Small intestine (tissue), 7 donors: ENCODE data around the gene EEA1. TPM values are rescaled to one million over a fixed set of nuclear protein-coding genes. Genes with fewer than 3 reads are reported as not detected.
A peak's percentile ranks its signal among the peaks of the same experiment; 100 is the strongest.

Source experiments
- DNase-seq, 2 donors: peaks; one replicate each; pipeline versions ENCODE4 v3.0.0 to v3.0.0-alpha.2; 2013
- FAIRE-seq: peaks from 2 replicates; lab custom pipeline; 2012; peaks lifted over from hg19 to GRCh38; lab: Jason Lieb, UNC
- H3K27ac ChIP-seq, 3 donors: one replicate each; pipeline ENCODE4 v1.5.1; 2013; ENCODE audit warnings: low read length in 2 of 3, mild to moderate bottlenecking in 2 of 3, control low read depth in 1 of 3, inconsistent platforms in 1 of 3, low read depth in 1 of 3, moderate library complexity in 1 of 3
- H3K27me3 ChIP-seq, 3 donors: one replicate each; pipeline ENCODE4 v1.6.1; 2013; ENCODE audit warnings: low read length in 3 of 3, inconsistent platforms in 1 of 3; ENCODE audit not compliant: control insufficient read depth in 3 of 3, insufficient read depth in 3 of 3
- H3K36me3 ChIP-seq, 3 donors: one replicate each; pipeline ENCODE4 v1.6.1; 2013; ENCODE audit warnings: low read length in 3 of 3, inconsistent platforms in 1 of 3, low read depth in 1 of 3, mild to moderate bottlenecking in 1 of 3, moderate library complexity in 1 of 3; ENCODE audit not compliant: control insufficient read depth in 3 of 3, insufficient read depth in 2 of 3
- H3K4me1 ChIP-seq, 3 donors: one replicate each; pipeline ENCODE4 v1.6.1; 2013; ENCODE audit warnings: low read length in 2 of 3, inconsistent platforms in 1 of 3, low read depth in 1 of 3, mild to moderate bottlenecking in 1 of 3, moderate library complexity in 1 of 3; ENCODE audit not compliant: control insufficient read depth in 3 of 3, insufficient read depth in 2 of 3
- H3K4me3 ChIP-seq, 3 donors: one replicate each; pipeline ENCODE4 v1.5.1; 2013; ENCODE audit warnings: low read length in 3 of 3, control low read depth in 1 of 3, inconsistent platforms in 1 of 3, low read depth in 1 of 3, mild to moderate bottlenecking in 1 of 3, moderate library complexity in 1 of 3
- H3K9me3 ChIP-seq, 2 donors: one replicate each; pipeline ENCODE4 v1.6.1; 2013; ENCODE audit warnings: low read depth in 1 of 2, low read length in 1 of 2; ENCODE audit not compliant: control insufficient read depth in 2 of 2, insufficient read depth in 1 of 2
- WGBS, 3 donors: extraction: QIAGEN DNeasy Blood & Tissue Kit; methylation state at CpG; one replicate each; pipeline ENCODE4 v1.1.7; 2013; 5-methylcytosine and 5-hydroxymethylcytosine counted together
- polyA plus RNA-seq, 4 donors: library from polyadenylated mRNA; stranded (reverse) in 3 of 4; unstranded in 1 of 4; fragments of 200-250 nt in 3 of 4; fragments of 120-200 nt in 1 of 4; gene quantifications; one replicate each; pipeline versions ENCODE4 v1.2.1 to v1.2.3, GENCODE V29; 2013
- donor health status: healthy with polysubstance abuse.
- donor health status: control.
- donor health status: control.
- donor health status: Bipolar disorder and iron deficiency.
- donor health status: healthy.

Gene EEA1
- polyA plus RNA-seq, 4 donors = 3.0 to 15.6 (median 3.7) TPM

DNA sequence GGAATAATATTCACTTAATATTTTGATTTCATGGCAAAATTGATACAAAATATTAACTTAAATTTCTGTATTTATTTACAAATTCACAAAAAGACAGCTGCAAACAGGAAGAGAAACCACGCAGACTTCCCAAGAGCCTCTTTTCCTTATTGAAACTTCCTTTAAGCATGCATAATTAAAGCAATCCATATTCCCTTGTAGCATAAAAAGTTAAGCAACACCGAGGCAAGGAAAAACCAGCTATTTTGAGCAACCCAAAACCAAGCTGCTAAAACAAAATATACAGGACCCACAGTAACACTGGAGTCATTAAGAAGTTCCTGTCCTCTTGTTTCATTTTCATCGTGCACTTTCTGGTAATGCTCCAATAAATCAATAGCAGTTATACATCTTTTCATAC, 58.0 kb downstream of the EEA1 start:
- WGBS, 3 donors = 47 to 73% (median 63%) methylated on average over 3 of the region's 3 CpGs
- H3K36me3 ChIP-seq = peaks cover 0 to 6% (median 3%) of the 10 kb centered on the region in 3 donors
- FAIRE-seq (no peak), DNase-seq (no peak)
- no peaks in the 10 kb centered on the region for H3K27me3 ChIP-seq
- H3K27ac ChIP-seq = no peak overlapping the region
- H3K4me3 ChIP-seq = no peak overlapping the region
- no peaks in the 10 kb centered on the region for H3K9me3 ChIP-seq
- no peaks in the 10 kb centered on the region for H3K4me1 ChIP-seq

DNA sequence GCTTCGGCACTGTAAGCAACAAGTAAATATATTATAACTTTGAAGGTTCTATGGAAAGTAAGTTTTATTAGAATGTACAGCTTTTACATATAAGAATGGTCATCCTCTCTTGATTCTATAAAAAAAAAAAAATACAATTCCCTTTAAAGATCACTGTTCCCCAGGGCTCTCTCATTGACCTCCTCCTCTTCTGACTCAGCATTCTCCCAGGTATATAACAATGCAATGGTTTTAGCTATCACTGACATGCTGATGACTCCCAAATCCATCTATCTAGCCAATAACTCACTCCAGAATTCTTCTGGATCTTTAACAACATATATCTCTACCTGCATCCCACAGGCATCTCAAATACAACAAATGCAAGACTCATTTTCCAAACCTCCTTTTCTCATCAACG, 62.7 kb downstream of the EEA1 start:
- peaks cover 0 to 3% (median 0%) of the 10 kb centered on the region in 3 donors for H3K4me1 ChIP-seq
- no peak overlapping the region for H3K4me3 ChIP-seq
- DNase-seq = no peak
- no peak for FAIRE-seq
- H3K36me3 ChIP-seq = peaks cover 2 to 6% (median 6%) of the 10 kb centered on the region in 3 donors
- no peaks in the 10 kb centered on the region for H3K9me3 ChIP-seq
- H3K27me3 ChIP-seq = no peaks in the 10 kb centered on the region
- WGBS, 3 donors = 94 to 100% (median 100%) methylated on average over 2 of the region's 2 CpGs
- no peak overlapping the region for H3K27ac ChIP-seq

DNA sequence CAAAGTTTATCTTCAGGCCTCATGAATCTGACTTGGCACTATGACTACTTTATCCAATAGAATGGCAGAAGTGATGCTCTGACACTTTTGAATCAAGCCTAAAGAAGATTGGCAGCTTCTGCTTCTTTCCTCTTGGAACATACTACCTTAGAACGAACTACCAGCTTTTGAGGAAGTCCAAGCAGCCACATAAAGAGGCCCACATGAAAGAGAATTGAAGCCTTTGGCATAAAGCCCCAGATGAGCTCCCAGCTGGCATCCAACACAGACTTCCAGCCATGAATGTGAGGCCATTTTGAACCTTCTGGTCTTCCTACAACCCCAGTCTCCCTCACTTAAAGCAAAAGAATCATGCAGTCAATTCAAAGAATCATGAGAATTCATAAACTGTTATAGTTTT, 65.8 kb downstream of the EEA1 start:
- FAIRE-seq (no peak), DNase-seq (no peak)
- H3K4me3 ChIP-seq = no peak overlapping the region
- H3K27ac ChIP-seq = no peak overlapping the region
- peaks cover 0 to 7% (median 0%) of the 10 kb centered on the region in 3 donors for H3K4me1 ChIP-seq
- peaks cover 2 to 8% (median 3%) of the 10 kb centered on the region in 3 donors for H3K36me3 ChIP-seq
- H3K27me3 ChIP-seq = no peaks in the 10 kb centered on the region
- 64 to 83% (median 77%) methylated on average over 1 of the region's 1 CpG for WGBS, 3 donors
- no peaks in the 10 kb centered on the region for H3K9me3 ChIP-seq

DNA sequence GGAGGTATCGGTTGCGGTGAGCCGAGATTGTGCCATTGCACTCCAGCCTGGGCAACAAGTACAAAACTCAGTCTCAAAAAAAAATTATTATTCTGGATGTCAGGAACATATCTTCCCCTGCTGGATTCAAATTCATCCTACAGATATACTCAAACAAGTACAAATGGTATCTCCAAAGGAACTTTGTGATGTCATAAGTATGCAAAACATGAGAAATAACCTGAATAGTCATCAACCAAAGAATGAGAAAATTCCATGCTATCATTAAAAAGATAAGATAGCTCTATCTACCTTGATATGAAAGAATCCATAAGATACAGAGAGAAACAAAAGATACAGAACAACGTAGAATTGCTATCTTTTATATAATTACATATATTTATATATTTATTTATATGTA, 67.7 kb downstream of the EEA1 start:
- Histone ChIP-seq H3K4me3 (no peak overlapping the region), H3K27ac (no peak overlapping the region), H3K4me1 (peaks cover 0 to 7% (median 0%) of the 10 kb centered on the region in 3 donors), H3K27me3 (no peaks in the 10 kb centered on the region), H3K9me3 (no peaks in the 10 kb centered on the region), H3K36me3 (peaks cover 3 to 17% (median 6%) of the 10 kb centered on the region in 3 donors)
- WGBS, 3 donors = 86 to 95% (median 89%) methylated on average over 4 of the region's 4 CpGs
- FAIRE-seq (no peak), DNase-seq (no peak)

DNA sequence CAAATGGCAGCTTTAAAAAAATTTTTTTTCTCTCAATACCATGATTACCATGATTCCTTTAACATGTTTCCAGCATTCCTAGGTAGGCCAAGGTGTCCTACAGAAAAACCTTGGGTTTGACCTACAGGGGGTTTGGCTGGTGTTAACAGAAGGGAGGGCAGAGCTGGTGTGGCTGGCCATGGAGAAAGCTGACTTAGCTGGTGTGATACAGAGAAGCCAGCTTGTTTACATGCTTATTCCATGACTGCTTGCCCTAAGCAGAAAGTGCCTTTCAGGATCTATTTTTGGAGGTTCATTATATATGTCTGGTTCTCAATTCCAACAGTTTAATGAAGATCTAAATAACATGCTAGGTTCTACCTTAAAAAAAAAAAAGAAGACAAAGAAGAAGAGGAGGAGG, 68.6 kb downstream of the EEA1 start:
- DNase-seq = no peak
- peaks cover 3 to 17% (median 6%) of the 10 kb centered on the region in 3 donors for H3K36me3 ChIP-seq
- peaks cover 0 to 7% (median 0%) of the 10 kb centered on the region in 3 donors for H3K4me1 ChIP-seq
- no peak overlapping the region for H3K4me3 ChIP-seq
- H3K27ac ChIP-seq = no peak overlapping the region
- H3K27me3 ChIP-seq = no peaks in the 10 kb centered on the region
- H3K9me3 ChIP-seq = no peaks in the 10 kb centered on the region
- FAIRE-seq = no peak

DNA sequence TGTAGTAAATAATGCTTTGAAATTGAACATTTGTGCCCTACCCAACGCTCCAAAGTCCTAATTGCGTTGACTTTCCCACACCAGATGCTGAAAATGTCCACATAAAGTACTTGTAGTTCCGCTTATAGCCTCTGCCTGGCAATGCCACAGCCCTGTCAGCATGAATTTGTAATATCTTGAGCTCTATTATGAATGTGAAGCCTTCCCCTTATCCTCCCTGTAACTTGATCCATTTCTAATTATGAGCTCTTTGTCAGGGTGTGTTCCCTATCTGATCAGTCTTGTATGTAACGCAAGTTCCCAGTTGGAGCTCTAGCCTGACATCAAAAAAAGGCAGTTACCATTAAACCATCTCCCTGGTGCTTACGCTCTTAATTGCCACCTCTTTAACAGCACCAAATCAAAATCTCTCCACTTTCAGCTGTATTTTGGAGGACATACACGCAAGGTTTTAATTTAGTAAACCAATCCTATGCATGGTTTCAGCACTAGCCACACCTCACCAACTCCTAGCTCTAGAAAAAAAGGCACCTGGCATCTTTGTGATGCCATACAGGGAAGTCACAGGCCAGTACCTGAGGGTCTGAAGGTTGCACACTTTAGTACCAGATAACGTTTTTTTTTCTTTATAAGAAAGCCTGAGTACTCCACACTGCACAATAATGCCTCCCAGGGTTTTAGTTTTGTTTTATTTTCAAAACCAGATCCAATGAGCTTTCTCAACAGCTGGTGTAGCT, 69.3 kb downstream of the EEA1 start:
- Histone ChIP-seq H3K36me3 (peaks cover 3 to 17% (median 6%) of the 10 kb centered on the region in 3 donors), H3K4me1 (peaks cover 0 to 7% (median 0%) of the 10 kb centered on the region in 3 donors), H3K4me3 (no peak overlapping the region), H3K27me3 (no peaks in the 10 kb centered on the region), H3K9me3 (no peaks in the 10 kb centered on the region), H3K27ac (no peak overlapping the region)
- DNase-seq (peak; percentile 13 to 18), FAIRE-seq (no peak)
- 64 to 76% (median 69%) methylated on average over 7 of the region's 7 CpGs for WGBS, 3 donors

DNA sequence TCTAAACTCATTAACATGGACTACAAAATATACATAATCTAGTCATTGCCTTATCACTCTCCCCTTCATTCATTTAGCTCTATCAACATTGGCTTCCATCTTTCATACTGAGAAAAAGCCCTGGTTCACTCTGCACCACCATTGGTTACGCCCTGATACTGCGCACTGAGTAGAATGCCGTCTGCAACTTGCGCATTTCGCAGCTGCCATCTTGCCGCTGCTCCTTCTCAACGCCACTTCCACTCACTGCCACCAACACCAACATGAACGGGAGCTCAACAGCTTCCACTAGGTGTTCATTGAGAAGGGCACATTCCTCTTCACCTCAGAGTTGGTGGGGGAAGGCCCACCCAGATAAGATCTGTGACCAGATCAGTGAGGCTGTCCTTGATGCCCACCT, 71.3 kb downstream of the EEA1 start:
- WGBS, 3 donors = 96 to 99% (median 99%) methylated on average over 8 of the region's 8 CpGs
- DNase-seq (no peak), FAIRE-seq (no peak)
- H3K9me3 ChIP-seq = no peaks in the 10 kb centered on the region
- H3K36me3 ChIP-seq = peaks cover 0 to 17% (median 7%) of the 10 kb centered on the region in 3 donors
- H3K27ac ChIP-seq = no peak overlapping the region
- H3K27me3 ChIP-seq = no peaks in the 10 kb centered on the region
- peaks cover 0 to 7% (median 0%) of the 10 kb centered on the region in 3 donors for H3K4me1 ChIP-seq
- no peak overlapping the region for H3K4me3 ChIP-seq

DNA sequence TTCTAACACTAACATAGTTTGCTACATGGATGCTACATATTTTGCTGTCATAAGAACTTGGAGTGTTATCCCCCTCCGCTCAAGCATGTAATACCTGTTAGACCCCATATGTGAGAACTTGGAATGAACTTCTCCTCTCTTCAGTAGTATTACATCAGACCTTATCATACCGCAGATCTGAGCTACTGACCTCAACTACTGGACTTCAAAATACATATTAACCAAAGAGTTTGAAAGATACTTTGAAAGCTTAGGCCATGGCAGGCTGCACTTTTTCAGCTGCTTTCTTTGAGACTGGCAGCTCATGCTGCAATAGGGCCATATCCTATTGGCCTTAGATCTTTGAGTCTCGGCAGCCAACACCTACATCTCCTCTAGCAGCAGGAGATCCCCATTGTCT, 74.8 kb downstream of the EEA1 start:
- no peak overlapping the region for H3K4me3 ChIP-seq
- no peak overlapping the region for H3K27ac ChIP-seq
- H3K27me3 ChIP-seq = no peaks in the 10 kb centered on the region
- peaks cover 0 to 14% (median 9%) of the 10 kb centered on the region in 3 donors for H3K36me3 ChIP-seq
- H3K4me1 ChIP-seq = no peaks in the 10 kb centered on the region
- WGBS, 3 donors = 93 to 99% (median 98%) methylated on average over 3 of the region's 3 CpGs
- FAIRE-seq (no peak), DNase-seq (no peak)
- H3K9me3 ChIP-seq = no peaks in the 10 kb centered on the region
